DMS114 treated with DMSO at 0.1 percent for 48 hours (cell line): ENCODE measurements around the gene SNX12.

ENCODE experiments used
- DNase-seq: peaks from one replicate; lab custom pipeline; 2025; ENCODE audit not compliant: unreplicated experiment; lab: John Stamatoyannopoulos, UW

SNX12 gene

GRCh38 chrX:71068044-71068918 is at the start of gene SNX12:
SNX12 (minus strand) TSS chrX:71068334; CDS start chrX:71068306, 28 bp downstream.
- DNase-seq: peak; percentile 88

- DNase-seq: no peak
These were observed 49.2 kb upstream of the SNX12 start for GRCh38 chrX:71117358-71117757.

- no peak for DNase-seq
These were observed 43.8 kb upstream of the SNX12 start for GRCh38 chrX:71111921-71112431.

GRCh38 chrX:71111141-71111843 is 43.2 kb upstream of the SNX12 start, which contains the start of gene IL2RG:
IL2RG (minus strand) TSS chrX:71111577; CDS start chrX:71111539, 38 bp downstream.
- no peak for DNase-seq

GRCh38 chrX:71109051-71109450 is 40.9 kb upstream of the SNX12 start:
- no peak for DNase-seq

GRCh38 chrX:71107762-71108360 is 39.7 kb upstream of the SNX12 start:
- no peak for DNase-seq

- no peak for DNase-seq
These were observed 39.1 kb upstream of the SNX12 start for GRCh38 chrX:71107245-71107644.

GRCh38 chrX:71106427-71106826 is 38.3 kb upstream of the SNX12 start, which contains the start of gene CXorf65:
CXorf65 (minus strand) TSS chrX:71106740; CDS start chrX:71106556, 184 bp downstream.
- no peak for DNase-seq

GRCh38 chrX:71105628-71106027 is 37.5 kb upstream of the SNX12 start:
- no peak for DNase-seq

- no peak for DNase-seq
These were observed 35.2 kb upstream of the SNX12 start for GRCh38 chrX:71103110-71103983.

- no peak for DNase-seq
These were observed 34.2 kb upstream of the SNX12 start for GRCh38 chrX:71102292-71102691.

GRCh38 chrX:71100581-71101505 is 32.7 kb upstream of the SNX12 start:
- no peak for DNase-seq

- DNase-seq: no peak
These were observed 31.6 kb upstream of the SNX12 start for GRCh38 chrX:71099736-71100135.

- no peak for DNase-seq
These were observed 30.9 kb upstream of the SNX12 start for GRCh38 chrX:71098951-71099506.

GRCh38 chrX:71098302-71098701 is 30.2 kb upstream of the SNX12 start:
- peak; percentile 4 for DNase-seq

- DNase-seq: no peak
These were observed 28.6 kb upstream of the SNX12 start for GRCh38 chrX:71096760-71097032.

GRCh38 chrX:71095981-71096759 is 28.0 kb upstream of the SNX12 start:
- DNase-seq: peak; percentile 34

- DNase-seq: peak; percentile 82
These were observed 27.4 kb upstream of the SNX12 start, which contains the start of gene FOXO4 for GRCh38 chrX:71095555-71095980. FOXO4 (plus strand) TSS chrX:71095851; CDS start chrX:71096529, 678 bp downstream.
